Occipital lobe (tissue), 2 donors: ENCODE data around the gene SCAMP3. TPM values are rescaled to one million over a fixed set of nuclear protein-coding genes. Genes with fewer than 3 reads are reported as not detected.

Experiments used
- DNase-seq: peaks from one replicate; lab custom pipeline; 2025; lab: John Stamatoyannopoulos, UW
- total RNA-seq: library from RNA; depleted of rRNA; stranded (reverse); fragments of >200 nt; gene quantifications from one replicate; pipeline ENCODE4 v1.2.3, GENCODE V29; 2014

SCAMP3 gene
- total RNA-seq, 1 donor from 2014 or later: 19.5 TPM

DNA sequence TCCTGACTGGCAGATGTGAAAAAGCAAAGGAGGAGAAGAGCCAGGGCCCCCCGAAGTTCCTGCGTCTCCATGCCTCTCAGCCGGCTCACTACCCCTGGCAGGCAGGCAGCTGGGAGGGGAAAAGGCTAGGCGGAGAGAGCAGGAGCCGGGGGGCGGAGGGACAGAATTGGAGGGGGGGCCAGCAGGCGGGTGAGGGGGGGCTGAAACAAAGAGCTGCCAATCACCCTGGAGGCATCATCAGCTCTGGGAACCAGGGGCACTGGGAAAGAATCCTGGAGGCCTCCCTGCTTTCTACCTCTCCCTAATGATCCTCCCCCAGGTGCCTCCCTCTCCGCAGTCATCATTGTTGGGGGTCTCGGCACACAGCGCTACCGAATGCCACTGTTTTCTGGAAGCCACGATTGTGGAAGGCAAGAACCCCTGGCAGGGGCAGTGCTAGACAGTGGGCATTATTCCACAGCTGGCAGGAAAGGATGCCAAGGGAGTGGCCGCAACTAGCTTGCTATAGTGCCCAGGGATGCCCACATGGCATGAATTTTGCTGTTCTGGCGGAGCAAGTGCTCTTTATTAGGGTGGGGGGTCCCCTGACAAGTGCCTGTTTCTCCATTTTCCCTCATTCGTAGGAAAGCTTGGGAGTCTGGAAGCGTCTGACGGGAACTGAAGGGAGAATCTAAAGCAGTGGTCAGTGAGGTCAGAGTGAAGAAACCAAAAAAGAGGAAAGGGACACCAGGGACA, 54.2 kb downstream of the SCAMP3 start, which contains the start of gene THBS3:
TSS of gene THBS3 (minus strand) at position 92 of the 735 bp plus-strand sequence. CDS start at position 71, 21 bp downstream.
- DNase-seq: peak; percentile 41

DNA sequence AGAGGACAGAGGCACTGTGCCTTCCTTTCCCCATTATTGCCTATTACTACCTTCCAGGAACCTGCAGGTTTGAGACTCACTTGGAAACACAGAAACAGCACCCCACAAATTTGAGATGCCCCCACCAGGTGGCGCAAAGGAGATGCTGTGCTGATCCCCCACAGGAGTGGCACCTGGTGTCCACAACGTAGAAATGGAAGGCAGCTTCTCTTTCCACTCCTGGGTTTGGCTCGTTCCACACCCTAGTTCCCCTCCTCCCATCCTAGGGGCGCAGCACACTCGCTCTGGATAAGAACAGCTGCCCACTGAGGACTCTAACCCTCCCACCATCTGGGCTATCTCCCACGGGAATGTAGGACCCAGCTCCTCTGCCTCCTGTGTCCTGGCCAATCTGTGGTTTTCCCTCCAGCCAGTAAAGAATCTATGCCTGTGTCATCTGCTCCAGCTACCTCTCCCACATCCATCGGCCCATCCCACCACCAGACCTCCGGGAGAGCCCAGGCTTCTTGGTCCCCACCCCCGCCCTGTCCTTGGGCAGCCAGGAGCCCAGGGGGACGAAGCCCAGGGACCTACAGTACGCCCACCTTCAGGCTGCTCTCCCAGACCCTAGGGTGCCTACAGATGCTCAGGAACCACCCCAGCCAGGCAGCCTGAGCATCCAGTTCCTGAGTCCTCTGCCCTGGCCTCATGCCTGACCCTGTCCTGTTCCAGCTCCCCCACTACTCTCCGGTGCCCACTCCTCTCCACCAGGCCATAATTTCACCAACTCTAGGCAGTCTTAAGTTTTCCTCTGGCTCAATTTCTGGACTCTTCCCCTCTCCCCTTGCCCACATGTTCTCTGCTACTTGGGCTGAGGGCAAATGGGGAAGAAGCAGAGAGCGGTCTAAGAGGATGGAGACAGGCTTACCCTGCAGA, 55.0 kb downstream of the SCAMP3 start:
- DNase-seq: peak; percentile 61

Other genes with a start within 250 kb of the SCAMP3 start
- gene DCST2, start 228.6 kb downstream of the SCAMP3 start, total RNA-seq: 0.16 TPM
- gene DCST1, start 228.5 kb downstream of the SCAMP3 start, total RNA-seq: not detected
- 13.3 TPM for gene ADAM15, start 211.0 kb downstream of the SCAMP3 start, total RNA-seq
- 0.62 TPM for gene EFNA4, start 198.6 kb downstream of the SCAMP3 start, total RNA-seq
- gene EFNA3, start 183.5 kb downstream of the SCAMP3 start, total RNA-seq: 7.6 TPM
- 2.7 TPM for gene EFNA1, start 134.5 kb downstream of the SCAMP3 start, total RNA-seq
- 6.2 TPM for gene SLC50A1, start 126.5 kb downstream of the SCAMP3 start, total RNA-seq
- gene DPM3, start 121.8 kb downstream of the SCAMP3 start, total RNA-seq: 12.0 TPM
- gene KRTCAP2, start 89.1 kb downstream of the SCAMP3 start, total RNA-seq: 59.0 TPM
- 21.1 TPM for gene TRIM46, start 88.5 kb downstream of the SCAMP3 start, total RNA-seq
- 8.3 TPM for gene THBS3, start 54.5 kb downstream of the SCAMP3 start, total RNA-seq
- 15.3 TPM for gene MTX1, start 53.7 kb downstream of the SCAMP3 start, total RNA-seq
- gene ENTREP3, start 6.9 kb downstream of the SCAMP3 start, total RNA-seq: 3.7 TPM
- 26.5 TPM for gene CLK2, start 11.1 kb upstream of the SCAMP3 start, total RNA-seq
- 15.6 TPM for gene HCN3, start 15.1 kb upstream of the SCAMP3 start, total RNA-seq
- not detected for gene PKLR, start 39.1 kb upstream of the SCAMP3 start, total RNA-seq
- gene FDPS, start 46.5 kb upstream of the SCAMP3 start, total RNA-seq: 90.9 TPM
- 46.6 TPM for gene RUSC1, start 58.5 kb upstream of the SCAMP3 start, total RNA-seq